ENCODE results near the gene SNTN.

SNTN gene

GRCh38 chr3:63624941-63625560 is 27.4 kb upstream of the SNTN start:
- Histone ChIP-seq H3K27ac (replicated peaks) (no peak overlapping the region), H3K27me3 (ENCODE audit: insufficient read depth, poor library complexity, severe bottlenecking) (no peaks in the 10 kb centered on the region), H3K4me3 (replicated peaks; ENCODE audit: insufficient read depth, low read length) (no peak overlapping the region)
- DNase-seq (ENCODE audit: low read depth in 1 of 2, low spot score in 1 of 2): no peak
- TF ChIP-seq POLR2AphosphoS5 (IDR thresholded peaks at IDR 0.05; ENCODE audit: low read depth): no peak
- TF ChIP-seq, protein P1, sequence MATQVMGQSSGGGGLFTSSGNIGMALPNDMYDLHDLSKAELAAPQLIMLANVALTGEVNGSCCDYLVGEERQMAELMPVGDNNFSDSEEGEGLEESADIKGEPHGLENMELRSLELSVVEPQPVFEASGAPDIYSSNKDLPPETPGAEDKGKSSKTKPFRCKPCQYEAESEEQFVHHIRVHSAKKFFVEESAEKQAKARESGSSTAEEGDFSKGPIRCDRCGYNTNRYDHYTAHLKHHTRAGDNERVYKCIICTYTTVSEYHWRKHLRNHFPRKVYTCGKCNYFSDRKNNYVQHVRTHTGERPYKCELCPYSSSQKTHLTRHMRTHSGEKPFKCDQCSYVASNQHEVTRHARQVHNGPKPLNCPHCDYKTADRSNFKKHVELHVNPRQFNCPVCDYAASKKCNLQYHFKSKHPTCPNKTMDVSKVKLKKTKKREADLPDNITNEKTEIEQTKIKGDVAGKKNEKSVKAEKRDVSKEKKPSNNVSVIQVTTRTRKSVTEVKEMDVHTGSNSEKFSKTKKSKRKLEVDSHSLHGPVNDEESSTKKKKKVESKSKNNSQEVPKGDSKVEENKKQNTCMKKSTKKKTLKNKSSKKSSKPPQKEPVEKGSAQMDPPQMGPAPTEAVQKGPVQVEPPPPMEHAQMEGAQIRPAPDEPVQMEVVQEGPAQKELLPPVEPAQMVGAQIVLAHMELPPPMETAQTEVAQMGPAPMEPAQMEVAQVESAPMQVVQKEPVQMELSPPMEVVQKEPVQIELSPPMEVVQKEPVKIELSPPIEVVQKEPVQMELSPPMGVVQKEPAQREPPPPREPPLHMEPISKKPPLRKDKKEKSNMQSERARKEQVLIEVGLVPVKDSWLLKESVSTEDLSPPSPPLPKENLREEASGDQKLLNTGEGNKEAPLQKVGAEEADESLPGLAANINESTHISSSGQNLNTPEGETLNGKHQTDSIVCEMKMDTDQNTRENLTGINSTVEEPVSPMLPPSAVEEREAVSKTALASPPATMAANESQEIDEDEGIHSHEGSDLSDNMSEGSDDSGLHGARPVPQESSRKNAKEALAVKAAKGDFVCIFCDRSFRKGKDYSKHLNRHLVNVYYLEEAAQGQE (IDR thresholded peaks at IDR 0.05; ENCODE audit: insufficient replicate concordance, low read depth): no peak
- TF ChIP-seq SPI1 (IDR thresholded peaks at IDR 0.05; ENCODE audit: borderline replicate concordance, low read depth): no peak
- no peak for TF ChIP-seq CTCF (IDR thresholded peaks at IDR 0.05; ENCODE audit: insufficient read depth, low read length)
- TF ChIP-seq GABPA (IDR thresholded peaks at IDR 0.05; ENCODE audit: low read depth): no peak

DNA sequence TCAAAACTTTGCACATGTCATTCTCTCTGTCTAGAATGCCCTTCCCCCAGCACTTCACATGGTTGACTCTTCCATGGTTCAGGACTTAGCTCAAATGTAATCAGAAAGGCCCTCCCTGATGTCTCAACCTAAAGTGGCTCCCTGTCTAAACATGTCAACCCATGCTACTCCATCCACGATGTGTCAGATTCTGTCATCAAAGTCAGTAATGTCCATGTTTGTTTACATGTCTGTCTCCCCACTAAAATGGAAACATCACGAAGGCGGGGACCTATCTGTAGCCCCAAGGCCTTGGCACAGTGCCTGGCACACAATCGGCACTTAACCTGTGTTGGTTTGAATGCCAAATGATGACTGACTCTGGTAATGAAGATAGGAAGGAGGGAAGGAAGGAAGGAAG is 20.8 kb upstream of the SNTN start:
- TF ChIP-seq CTCF (IDR thresholded peaks at IDR 0.05; ENCODE audit: insufficient read depth, low read length): no peak
- no peak for TF ChIP-seq POLR2AphosphoS5 (IDR thresholded peaks at IDR 0.05; ENCODE audit: low read depth)
- TF ChIP-seq SPI1 (IDR thresholded peaks at IDR 0.05; ENCODE audit: borderline replicate concordance, low read depth): no peak
- no peaks in the 10 kb centered on the region for H3K27me3 ChIP-seq (ENCODE audit: insufficient read depth, poor library complexity, severe bottlenecking)
- H3K27ac ChIP-seq (replicated peaks): no peak overlapping the region
- no peak for DNase-seq (ENCODE audit: low read depth in 1 of 2, low spot score in 1 of 2)
- no peak overlapping the region for H3K4me3 ChIP-seq (replicated peaks; ENCODE audit: insufficient read depth, low read length)

GRCh38 chr3:63635186-63635585 is 17.3 kb upstream of the SNTN start:
- Histone ChIP-seq H3K4me3 (replicated peaks; ENCODE audit: insufficient read depth, low read length) (no peak overlapping the region), H3K27me3 (ENCODE audit: insufficient read depth, poor library complexity, severe bottlenecking) (no peaks in the 10 kb centered on the region)

More at GRCh38 chr3:63635186-63635585, 17.3 kb upstream of the SNTN start:
- TF ChIP-seq, protein P1 (IDR thresholded peaks at IDR 0.05; ENCODE audit: insufficient replicate concordance, low read depth): no peak
- no peak for TF ChIP-seq SPI1 (IDR thresholded peaks at IDR 0.05; ENCODE audit: borderline replicate concordance, low read depth)
- no peak for TF ChIP-seq POLR2AphosphoS5 (IDR thresholded peaks at IDR 0.05; ENCODE audit: low read depth)
- TF ChIP-seq CTCF (IDR thresholded peaks at IDR 0.05; ENCODE audit: insufficient read depth, low read length): no peak
- TF ChIP-seq GABPA (IDR thresholded peaks at IDR 0.05; ENCODE audit: low read depth): no peak
- no peak for DNase-seq (ENCODE audit: low read depth in 1 of 2, low spot score in 1 of 2)
- no peak overlapping the region for H3K27ac ChIP-seq (replicated peaks)

Data from HL-60 (cell line).